Medulla oblongata (tissue), 1 donor: ENCODE measurements around the gene CNTROB.

Experiments used
- DNase-seq: peaks from one replicate; pipeline ENCODE4 v3.0.0-alpha.2; 2015; ENCODE audit errors: extremely low spot score

The CNTROB gene

DNA sequence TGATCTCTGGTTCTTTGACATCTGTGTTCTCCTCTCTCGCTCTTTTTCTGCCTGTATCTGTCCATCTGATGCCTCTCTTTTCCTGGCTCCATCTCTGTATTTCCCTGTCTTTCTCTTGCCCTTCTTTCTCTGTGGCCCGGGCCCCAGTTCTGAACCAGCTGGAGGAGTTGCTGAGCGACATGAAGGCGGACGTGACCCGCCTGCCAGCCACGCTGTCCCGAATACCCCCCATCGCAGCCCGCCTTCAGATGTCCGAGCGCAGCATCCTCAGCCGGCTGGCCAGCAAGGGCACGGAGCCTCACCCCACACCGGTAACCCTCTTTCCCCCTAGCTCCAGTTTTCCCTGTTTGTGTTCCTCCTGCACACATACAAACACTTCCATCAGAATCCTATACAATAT is 21.7 kb upstream of the CNTROB start:
- DNase-seq: no peak

DNA sequence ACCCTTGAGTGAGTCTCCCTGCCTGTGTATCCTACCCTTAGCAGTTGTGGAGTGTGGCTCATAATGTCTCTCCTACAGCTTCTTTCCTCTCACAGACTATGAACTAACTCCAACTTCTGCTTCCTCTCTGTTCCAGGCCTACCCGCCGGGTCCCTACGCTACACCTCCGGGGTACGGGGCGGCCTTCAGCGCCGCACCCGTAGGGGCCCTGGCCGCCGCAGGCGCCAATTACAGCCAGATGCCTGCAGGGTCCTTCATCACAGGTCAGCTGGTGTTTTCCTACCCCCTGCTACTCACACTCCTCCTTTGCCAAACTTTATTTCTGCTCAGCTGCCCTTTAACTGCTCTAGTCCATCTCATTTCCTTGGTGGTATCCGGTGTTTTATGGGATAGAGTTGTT is 21.3 kb upstream of the CNTROB start:
- no peak for DNase-seq

DNA sequence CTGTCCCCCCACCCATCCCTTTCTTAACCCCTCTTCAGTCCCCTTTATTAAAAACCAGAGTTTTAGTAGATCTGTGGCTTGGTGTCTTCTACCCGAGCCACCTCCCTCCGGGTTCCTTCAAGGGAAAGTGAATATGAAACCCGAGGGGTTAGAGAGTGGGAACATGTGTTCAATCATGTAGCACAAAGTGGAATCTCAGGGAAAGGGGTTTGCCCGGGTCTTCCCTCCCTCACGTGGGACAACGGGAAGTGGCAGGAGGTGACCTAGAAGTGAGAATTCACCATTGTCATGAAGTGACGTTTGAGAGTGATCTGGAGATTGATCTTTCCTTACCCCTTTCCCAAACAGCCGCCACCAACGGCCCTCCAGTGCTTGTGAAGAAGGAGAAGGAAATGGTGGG is 20.9 kb upstream of the CNTROB start:
- no peak for DNase-seq

DNA sequence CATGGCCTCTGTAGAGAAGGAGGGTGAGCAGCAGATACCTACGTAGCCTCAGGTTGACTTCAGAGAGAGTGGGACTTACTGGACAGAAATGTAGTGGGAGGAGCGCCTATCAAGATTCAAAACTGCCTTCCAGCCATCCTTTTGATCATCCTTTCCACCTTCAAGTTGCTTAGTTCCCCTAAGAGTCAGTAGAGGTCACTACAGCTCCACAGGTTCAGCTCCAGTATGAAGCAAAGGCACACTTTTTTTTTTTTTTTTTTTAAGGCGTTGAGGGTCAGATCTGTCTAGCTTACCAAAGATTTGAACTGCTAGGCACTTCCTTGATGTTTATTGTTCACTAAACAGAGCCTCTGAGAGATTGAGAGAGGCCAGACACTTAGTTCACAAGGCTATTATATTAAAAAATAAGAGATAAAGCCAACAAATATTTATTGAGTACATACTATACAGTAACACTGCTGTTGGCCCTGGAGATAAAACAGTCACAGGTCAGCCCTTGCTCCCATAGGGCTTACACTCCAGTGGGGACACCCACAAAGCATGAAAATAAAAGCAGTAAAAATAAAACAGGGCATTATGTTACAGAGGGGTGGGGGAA is 19.0 kb upstream of the CNTROB start:
- peak; percentile 83 for DNase-seq

DNA sequence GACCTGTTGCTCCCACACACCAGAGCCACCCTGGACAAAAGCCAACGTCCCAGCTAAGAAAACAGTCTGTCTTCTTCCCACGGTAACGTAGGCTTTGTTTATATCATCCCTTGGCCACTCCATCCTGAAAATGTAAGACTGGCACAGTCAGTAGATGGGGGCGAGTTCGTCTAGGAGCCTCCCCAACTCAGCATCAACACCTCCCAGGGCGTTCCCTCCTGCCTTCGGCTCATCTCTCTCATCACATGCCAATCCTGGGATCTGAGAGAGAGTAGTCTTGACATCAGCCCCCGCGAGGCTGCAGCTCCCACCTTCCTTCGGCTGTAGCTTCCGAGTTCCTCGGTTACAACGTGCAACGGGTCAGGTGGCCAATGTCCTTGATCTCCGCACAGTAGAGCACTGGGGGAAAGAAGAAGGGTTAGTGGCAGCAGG is 16.8 kb upstream of the CNTROB start:
- no peak for DNase-seq

DNA sequence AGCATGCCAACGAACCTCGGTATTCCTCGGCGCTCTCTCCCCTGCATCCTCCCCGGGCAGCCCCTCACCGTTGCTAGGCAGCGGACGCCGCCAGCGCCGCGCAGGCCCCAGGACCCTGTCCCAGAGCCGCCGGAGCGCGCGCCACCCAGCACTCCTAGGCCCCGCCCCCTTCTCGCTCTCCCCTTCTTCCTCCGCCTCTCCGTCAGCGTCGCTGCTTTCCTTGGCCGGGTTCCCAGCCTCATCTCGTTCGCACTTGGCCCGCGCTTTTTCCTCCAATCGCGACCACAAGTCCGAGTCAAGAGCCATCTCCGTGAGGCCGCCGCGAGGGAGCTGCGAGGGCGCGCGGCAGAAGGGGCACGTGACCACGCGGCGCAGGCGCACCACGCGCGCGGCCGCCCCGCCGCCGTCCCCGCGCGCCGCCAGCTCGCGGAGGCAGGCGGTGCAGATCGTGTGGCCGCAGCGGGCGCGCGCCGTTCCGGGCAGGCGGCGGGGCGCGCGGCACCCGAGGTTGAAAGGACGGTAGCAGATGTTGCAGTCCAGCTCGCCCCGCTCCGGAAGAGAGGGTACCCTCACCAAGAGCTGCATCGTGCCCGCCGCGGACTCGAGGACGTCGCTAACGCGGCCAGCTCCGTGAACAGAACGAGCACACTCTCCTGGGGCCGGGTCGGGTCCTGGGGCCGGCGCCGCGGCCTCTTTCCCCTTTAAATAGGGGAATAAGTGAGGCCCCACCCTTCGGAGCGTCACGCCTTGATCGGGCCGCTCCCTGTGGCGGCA is 16.2 kb upstream of the CNTROB start, which contains the start of gene RNF227:
TSS of gene RNF227 (minus strand) at position 679 of the 774 bp plus-strand sequence. CDS start at position 585, 94 bp downstream.
- peak; percentile 88 for DNase-seq

DNA sequence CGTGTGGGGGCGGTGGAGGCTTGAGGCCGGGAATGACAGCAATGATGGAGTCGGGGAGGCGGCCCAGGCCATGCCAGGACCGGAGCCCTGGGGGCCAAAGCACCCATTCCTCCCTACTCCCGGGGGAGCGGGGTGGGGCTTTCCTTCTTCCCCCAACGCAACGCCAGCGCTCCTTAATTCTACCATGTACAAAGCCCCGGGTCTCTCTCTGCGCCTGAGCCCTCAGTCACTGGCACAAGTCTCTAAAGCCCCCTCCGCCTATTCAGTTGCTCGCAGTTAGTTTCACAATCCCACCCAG is 15.7 kb upstream of the CNTROB start:
- DNase-seq: no peak

DNA sequence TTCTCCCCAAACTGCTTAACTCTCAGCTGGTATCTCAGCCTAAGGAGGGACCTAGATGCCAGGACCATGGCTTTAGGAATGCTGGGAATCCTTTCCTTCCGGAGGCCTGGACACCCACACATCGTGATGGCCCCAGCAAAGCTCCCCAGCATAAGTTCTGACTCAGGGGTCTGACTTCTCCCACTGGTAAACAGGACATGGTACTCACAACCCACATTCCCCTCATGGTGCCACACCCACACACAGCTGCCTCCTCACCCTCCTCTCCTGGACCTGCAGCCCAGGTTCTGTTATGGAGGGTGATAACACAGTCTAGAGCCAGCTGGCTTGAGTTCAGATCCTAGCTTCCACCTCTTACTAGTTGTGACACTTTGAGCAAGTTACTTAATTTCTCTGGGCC is 15.2 kb upstream of the CNTROB start:
- DNase-seq: no peak

DNA sequence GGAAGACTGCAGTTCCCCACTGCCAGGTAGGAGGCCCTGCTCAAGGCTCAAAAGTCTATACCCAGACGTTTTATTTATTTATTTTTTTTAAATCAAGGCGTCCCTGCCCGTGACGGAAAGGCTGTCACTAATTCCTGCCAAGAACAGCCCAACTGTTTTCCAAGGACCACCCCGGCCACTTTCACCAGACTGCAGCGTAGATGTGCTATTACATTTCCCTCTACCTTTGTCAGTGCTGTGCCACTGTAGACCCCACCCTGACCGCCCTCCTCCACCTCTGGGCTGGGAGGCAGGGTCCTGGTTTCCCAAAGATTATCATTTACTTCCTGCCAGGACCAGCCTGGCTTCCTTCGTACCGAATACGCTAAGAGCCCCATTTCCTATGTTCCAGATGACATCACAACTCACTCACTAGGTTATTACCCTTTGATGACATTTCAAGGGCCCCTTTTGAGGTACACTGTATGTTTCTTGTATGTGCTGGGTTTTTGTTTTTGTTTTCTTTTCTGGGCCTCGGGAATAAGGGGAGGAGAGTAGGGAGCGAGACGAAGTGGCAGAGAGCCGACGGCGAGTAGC is 9.6 kb upstream of the CNTROB start:
- no peak for DNase-seq

DNA sequence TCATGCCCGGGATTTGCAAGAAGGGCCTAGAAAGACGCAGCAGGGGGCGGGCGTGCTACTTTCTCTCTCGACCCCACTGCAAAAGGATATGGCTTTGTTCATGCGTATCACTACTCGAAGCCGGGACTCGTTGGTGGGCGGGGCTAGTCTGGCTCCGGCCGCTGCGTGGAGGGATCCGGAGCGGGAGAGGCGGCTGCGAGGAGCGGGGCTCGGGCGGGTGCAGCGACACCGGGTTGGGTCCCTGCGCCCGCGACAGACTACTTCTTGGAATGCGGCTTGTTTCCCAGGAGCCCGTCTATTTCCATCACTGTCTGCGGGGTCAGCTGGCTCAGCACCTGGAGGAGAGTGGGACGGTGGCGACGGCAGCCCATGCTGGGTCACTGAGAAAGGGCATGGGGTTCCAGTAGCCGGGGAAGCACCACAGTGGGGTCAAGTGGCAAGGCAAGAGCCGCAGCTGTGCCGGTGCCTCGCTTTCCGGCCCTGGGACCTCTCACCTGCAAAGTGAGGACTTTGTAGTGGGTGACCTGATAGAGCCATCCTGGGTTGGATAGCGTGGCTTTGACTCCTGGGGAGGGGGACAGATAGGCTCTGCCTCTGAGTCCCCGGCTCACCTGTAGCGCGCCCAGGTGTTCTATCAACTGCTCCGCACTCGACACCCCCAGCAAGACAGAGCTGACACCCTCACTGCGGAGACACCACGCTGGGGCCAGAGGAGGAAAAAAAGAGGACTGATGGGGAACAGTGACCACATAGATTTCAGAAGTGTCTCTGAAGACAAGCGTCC is 9.0 kb upstream of the CNTROB start:
- peak; percentile 80 for DNase-seq

DNA sequence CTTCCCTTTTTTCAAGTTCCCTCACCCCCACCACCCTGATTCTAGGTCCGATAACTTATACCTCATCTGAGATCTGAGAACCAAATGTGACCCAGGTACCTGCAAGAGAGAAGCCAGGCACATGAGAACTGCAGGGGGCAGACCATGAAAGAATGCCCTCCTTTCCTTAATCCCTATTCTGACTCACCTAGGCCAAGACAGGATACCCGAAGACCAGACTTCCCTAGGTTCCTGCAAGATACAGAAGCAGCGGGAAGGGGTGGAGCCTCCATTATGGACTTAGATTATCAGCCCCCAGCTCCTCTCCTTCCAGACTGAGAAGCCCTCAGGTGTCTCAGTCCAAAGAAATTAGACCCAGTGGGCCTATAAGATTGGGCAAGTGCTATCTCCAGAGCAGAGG is 4.4 kb upstream of the CNTROB start:
- no peak for DNase-seq

DNA sequence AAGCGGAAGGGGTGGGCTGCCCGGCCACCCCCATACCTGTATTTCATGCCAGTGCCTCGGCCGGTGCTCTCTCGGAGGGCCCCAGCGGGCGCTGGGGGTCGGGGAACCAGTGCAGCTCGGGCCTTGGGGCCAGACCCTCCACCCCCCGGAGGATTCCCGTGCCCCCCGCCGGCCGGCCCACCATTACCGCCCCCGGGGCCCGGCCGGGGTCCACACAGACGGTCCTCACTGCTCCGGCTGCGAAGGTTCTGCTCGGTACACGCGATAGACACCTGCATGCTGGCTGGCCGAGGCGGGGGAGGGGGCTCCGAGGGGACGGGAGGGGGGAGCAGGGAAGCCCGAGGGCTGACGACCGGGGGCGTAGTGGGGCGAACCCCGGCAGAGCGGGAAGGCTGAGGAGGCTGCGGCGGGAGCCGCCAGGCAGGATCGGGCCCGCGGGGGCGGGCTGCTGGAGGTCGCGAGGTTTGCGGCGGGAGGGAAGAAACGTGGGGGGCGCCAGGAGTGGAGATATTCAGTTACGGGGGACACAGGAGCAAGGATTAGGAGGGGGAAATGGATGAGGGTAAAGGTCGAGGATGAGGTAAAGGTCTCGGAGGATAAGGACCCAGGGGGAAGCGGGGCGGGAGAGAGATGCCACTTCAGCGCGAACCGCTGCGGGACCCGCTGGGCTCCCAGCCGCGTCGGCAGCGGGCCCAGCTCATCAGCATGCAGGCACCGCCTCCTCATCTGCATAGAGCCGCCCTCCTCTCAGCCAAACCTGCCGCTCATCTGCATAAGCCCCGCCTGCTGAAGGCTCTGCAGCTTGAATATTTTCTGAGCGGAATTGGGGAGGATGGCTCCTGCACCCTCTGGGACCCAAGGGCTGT is 2.6 kb upstream of the CNTROB start, which contains the start of gene KCNAB3:
TSS of gene KCNAB3 (minus strand) at position 699 of the 866 bp plus-strand sequence. CDS start at position 278, 421 bp downstream.
- DNase-seq: peak; percentile 37

DNA sequence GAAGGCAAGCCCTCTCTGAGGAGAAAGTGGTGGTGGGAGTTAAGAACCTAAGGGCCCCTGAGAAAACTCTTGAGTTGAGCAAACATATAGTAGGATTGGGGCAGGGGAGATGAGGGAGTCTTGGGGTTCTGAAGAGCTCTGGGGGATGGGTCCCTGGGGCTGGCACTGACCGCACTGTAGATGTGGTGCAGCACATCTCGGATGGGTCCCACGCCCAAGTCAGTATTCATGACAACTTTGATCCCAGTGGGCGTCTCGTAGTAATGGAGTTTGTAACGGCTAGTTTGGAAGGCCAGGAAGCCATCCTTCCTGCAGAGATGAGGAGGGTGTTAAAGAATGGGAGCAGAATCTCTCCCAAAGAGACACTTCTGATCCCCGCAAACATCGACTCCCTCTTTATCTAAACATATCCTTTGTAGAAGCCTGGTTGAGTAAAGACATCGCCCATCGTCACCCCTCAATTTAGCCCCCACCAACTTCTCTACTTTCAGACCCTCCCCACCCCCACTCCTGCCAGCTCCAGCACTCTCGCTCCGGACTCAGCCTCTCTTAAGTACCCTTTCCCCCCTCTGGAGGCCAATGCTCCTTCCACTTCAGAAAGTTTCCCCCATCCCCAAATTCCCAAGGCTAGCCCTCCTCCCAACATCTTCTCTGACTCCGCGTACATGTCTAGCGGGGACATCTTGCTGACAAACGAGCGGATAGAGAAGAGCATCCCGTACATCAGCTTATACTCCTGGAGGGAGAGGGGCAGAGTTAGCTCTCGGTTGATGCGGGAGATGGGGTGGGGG is 970 bp upstream of the CNTROB start:
- no peak for DNase-seq

DNA sequence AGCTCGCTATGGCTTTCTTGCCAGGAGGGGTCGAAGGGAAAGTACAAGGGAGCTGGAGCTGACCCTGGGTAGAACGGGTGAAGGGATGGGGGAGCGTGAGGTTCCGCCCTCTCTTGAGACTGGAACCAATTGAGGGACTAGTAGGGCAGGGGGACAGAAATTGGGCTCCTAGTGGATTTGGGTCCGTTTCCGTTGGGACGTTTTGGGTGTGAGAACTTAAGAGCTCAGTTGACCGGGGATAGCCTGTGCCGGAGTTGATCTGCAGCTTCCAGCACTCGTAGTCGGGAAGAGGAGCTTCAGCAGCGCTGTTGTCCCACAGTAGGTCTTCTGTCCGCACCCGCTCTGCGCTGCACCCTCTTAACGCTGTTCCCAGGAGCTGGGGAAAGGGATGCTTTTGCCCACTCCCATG is 481 bp downstream of the CNTROB start:
- peak; percentile 42 for DNase-seq

DNA sequence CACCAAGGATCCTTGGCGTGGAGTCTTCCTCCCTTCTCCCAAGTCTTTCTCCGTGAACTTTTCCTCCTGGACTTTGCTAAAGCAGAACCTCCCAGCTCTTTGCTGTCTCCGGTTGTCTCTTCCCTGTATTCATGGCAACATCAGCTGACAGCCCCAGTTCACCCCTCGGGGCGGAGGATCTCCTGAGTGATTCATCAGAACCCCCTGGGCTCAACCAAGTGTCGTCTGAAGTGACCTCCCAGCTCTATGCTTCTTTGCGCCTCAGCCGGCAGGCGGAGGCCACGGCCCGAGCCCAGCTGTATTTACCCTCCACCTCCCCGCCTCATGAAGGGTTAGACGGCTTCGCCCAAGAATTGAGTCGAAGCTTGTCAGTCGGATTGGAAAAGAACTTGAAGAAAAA is 943 bp downstream of the CNTROB start:
- peak; percentile 43 for DNase-seq

DNA sequence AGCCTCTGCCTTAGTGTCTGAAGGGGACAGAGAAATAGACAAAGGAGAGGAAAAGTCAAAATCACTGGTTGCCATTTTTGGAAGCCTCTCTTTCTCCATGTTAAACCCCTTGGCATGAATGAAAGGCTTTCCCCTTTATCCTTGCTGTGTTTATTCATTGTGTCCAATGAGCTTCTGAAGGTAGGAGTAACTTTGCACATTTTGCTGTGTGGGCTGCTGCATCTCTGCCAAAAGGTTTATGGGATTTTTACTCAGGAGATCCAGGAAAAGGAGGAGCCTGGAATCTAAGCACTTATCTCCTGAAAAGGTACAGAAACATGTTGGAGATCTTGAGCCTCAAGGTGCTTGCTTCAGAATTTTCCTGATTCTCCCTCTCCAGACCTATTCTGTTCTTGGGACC is 3.9 kb downstream of the CNTROB start:
- no peak for DNase-seq

DNA sequence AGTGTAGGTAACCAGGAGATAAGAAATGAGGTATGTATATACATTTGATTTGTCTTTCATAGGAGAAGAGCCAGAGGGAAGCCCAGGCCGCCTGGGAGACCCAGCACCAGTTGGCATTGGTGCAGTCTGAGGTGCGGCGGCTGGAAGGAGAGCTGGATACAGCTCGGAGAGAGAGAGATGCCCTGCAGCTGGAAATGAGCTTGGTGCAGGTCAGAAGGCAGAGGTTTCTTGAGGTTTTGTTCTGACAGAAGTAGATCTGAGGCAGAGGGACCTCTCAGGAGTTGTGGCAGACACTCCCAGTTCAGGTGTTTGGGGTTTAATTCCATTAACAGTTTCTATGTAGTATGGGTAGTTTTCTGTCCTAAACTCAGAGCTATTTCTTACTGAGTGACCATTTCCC is 8.0 kb downstream of the CNTROB start:
- no peak for DNase-seq

DNA sequence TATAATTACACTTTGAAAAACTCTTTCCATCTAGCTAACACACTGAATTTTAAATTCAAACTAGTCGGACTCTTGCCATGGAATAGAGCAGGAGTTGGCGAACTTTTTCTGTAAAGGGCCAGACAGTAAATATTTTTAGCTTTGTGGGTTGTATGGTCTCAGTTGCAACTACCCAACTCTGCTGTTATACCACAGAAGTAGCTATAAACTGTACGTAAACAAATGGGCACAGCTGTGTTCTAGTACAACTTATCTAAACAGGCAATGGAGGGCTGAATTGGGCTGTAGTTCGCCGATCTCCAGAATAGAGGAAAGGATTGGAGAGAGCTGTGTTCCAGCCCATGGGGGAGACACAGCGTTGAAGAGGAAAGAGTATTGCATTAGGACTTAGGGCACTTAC is 8.7 kb downstream of the CNTROB start:
- DNase-seq: no peak

DNA sequence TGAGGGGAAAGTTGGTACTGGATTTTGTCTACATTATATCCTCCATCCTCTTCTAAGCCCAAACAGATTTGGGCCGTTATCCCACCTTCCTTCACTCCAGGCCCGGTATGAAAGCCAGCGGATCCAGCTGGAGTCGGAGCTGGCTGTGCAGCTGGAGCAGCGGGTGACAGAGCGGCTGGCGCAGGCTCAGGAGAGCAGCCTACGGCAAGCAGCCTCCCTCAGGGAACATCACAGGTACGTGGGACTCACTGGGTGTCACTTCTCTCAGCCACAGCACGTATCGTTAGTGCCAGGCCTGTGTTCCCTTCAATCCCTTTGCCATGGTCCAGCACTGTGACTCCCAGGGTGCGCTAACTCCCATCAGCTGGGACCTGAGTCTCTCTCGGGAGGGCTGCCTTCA is 11.3 kb downstream of the CNTROB start:
- no peak for DNase-seq

DNA sequence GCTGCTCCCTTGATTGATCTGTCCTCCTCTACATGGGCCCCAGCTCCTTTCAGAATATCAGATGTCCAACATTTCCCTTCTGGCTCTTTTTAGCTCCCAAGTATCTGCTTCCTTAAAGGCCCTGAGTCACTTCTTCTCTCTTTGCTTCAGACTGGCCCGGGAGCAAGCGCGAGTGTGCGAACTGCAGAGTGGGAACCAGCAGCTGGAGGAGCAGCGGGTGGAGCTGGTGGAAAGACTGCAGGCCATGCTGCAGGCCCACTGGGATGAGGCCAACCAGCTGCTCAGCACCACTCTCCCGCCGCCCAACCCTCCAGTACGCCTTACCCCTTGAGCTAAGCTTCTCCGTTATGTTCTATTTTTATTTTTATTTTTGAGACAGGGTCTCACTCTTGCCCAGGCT is 12.3 kb downstream of the CNTROB start:
- no peak for DNase-seq

DNA sequence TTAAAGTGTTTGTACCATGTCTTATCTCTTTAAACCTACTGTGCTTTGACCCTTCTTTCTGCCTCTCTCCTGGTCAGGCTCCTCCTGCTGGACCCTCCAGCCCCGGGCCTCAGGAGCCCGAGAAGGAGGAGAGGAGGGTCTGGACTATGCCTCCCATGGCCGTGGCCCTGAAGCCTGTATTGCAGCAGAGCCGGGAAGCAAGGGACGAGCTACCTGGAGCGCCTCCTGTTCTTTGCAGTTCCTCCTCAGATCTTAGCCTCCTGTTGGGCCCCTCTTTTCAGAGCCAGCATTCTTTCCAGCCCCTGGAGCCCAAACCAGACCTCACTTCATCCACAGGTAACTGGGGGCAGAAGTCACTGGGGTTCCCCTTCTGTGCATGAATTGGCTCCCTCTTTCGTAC is 13.6 kb downstream of the CNTROB start:
- no peak for DNase-seq
